ENCODE data around the gene RFT1. TPM values are rescaled to one million over a fixed set of nuclear protein-coding genes. Genes with fewer than 3 reads are reported as not detected.

RFT1 gene
- total RNA-seq, 1 donor from 2014 or later = 10.5 TPM

GRCh38 chr3:53092216-53092615 is 38.0 kb downstream of the RFT1 start:
- H3K36me3 Mint-ChIP-seq (ENCODE audit: unreplicated experiment) = no peaks in the 10 kb centered on the region
- no peaks in the 10 kb centered on the region for H3K4me1 Mint-ChIP-seq (ENCODE audit: low read depth, unreplicated experiment)
- TF ChIP-seq CTCF (IDR thresholded peaks at IDR 0.05; ENCODE audit: partially characterized antibody, unreplicated experiment) = no peak
- H3K9me3 Mint-ChIP-seq (ENCODE audit: unreplicated experiment) = no peaks in the 10 kb centered on the region
- no peak overlapping the region for H3K4me3 Mint-ChIP-seq (ENCODE audit: unreplicated experiment)
- H3K27ac Mint-ChIP-seq (ENCODE audit: unreplicated experiment) = no peak overlapping the region
- peaks cover 2% of the 10 kb centered on the region for H3K27me3 Mint-ChIP-seq (ENCODE audit: unreplicated experiment)
- no peak for DNase-seq

GRCh38 chr3:53091011-53091410 is 39.2 kb downstream of the RFT1 start:
- DNase-seq = no peak
- TF ChIP-seq CTCF (IDR thresholded peaks at IDR 0.05; ENCODE audit: partially characterized antibody, unreplicated experiment) = no peak
- H3K27ac Mint-ChIP-seq (ENCODE audit: unreplicated experiment) = no peak overlapping the region
- no peaks in the 10 kb centered on the region for H3K4me1 Mint-ChIP-seq (ENCODE audit: low read depth, unreplicated experiment)
- H3K9me3 Mint-ChIP-seq (ENCODE audit: unreplicated experiment) = no peaks in the 10 kb centered on the region
- H3K36me3 Mint-ChIP-seq (ENCODE audit: unreplicated experiment) = no peaks in the 10 kb centered on the region
- peaks cover 2% of the 10 kb centered on the region for H3K27me3 Mint-ChIP-seq (ENCODE audit: unreplicated experiment)
- no peak overlapping the region for H3K4me3 Mint-ChIP-seq (ENCODE audit: unreplicated experiment)

- Mint-ChIP-seq H3K36me3 (ENCODE audit: unreplicated experiment) (no peaks in the 10 kb centered on the region), H3K27ac (ENCODE audit: unreplicated experiment) (no peak overlapping the region), H3K4me3 (ENCODE audit: unreplicated experiment) (no peak overlapping the region), H3K9me3 (ENCODE audit: unreplicated experiment) (no peaks in the 10 kb centered on the region), H3K27me3 (ENCODE audit: unreplicated experiment) (peaks cover 2% of the 10 kb centered on the region), H3K4me1 (ENCODE audit: low read depth, unreplicated experiment) (no peaks in the 10 kb centered on the region)
- DNase-seq = no peak
- TF ChIP-seq CTCF (IDR thresholded peaks at IDR 0.05; ENCODE audit: partially characterized antibody, unreplicated experiment) = no peak
Measured at GRCh38 chr3:53089511-53089910, 40.7 kb downstream of the RFT1 start.

- no peak for TF ChIP-seq CTCF (IDR thresholded peaks at IDR 0.05; ENCODE audit: partially characterized antibody, unreplicated experiment)
- Mint-ChIP-seq H3K27ac (ENCODE audit: unreplicated experiment) (no peak overlapping the region), H3K4me3 (ENCODE audit: unreplicated experiment) (no peak overlapping the region), H3K27me3 (ENCODE audit: unreplicated experiment) (peaks cover 5% of the 10 kb centered on the region), H3K4me1 (ENCODE audit: low read depth, unreplicated experiment) (peaks cover 8% of the 10 kb centered on the region), H3K36me3 (ENCODE audit: unreplicated experiment) (no peaks in the 10 kb centered on the region), H3K9me3 (ENCODE audit: unreplicated experiment) (no peaks in the 10 kb centered on the region)
- DNase-seq = no peak
Measured at GRCh38 chr3:53085476-53085875, 44.8 kb downstream of the RFT1 start.

DNA sequence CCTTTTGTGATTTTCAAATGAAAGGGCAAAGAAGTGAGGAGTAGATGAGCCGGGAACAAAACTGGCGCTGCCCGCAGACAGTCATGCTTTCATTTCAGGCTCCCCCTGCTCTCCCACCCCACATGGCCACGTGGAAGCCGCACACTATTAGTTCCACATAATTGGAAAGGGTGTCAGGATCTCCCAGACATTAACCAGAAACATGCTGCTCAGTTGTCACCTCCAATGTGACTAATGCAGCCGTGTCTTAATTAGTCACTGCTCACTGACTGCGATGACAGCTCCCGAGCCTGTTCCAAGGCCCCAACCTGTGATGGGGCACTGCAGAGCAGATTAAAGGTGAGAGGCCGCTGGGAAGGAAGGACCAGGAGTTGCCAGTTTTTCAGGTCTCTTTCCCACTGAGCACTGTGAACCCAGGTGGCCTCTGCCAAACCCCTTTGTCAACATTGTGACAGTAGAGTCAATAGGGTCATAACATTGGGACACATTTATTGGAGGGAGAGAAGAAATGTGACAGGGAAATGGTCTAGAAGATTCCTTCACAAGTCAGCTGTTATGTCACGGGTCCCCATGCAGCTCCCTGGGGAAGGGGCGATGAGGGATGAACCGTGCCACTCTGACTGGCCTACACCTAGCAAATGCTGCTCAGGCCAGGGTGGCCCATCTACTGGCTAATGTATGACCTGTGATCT is 45.8 kb downstream of the RFT1 start:
- peaks cover 8% of the 10 kb centered on the region for H3K4me1 Mint-ChIP-seq (ENCODE audit: low read depth, unreplicated experiment)
- H3K36me3 Mint-ChIP-seq (ENCODE audit: unreplicated experiment) = no peaks in the 10 kb centered on the region
- no peaks in the 10 kb centered on the region for H3K9me3 Mint-ChIP-seq (ENCODE audit: unreplicated experiment)
- no peak overlapping the region for H3K27ac Mint-ChIP-seq (ENCODE audit: unreplicated experiment)
- no peak overlapping the region for H3K4me3 Mint-ChIP-seq (ENCODE audit: unreplicated experiment)
- peaks cover 3% of the 10 kb centered on the region for H3K27me3 Mint-ChIP-seq (ENCODE audit: unreplicated experiment)
- TF ChIP-seq CTCF (IDR thresholded peaks at IDR 0.05; ENCODE audit: partially characterized antibody, unreplicated experiment) = no peak
- DNase-seq = no peak
